Subcutaneous abdominal adipose tissue (tissue), 5 donors: ENCODE measurements around the gene CCDC40.
"Not testable (repeated sequence)": the region's sequence is repeated elsewhere in the genome, so short reads cannot be mapped to it uniquely, and the experiment has no call there.

Source experiments
- H3K27ac ChIP-seq: one replicate; pipeline ENCODE4 v1.7.0; 2013; ENCODE audit warnings: low read depth, mild to moderate bottlenecking, inconsistent platforms, low read length, moderate library complexity
- H3K27me3 ChIP-seq, 5 donors: one replicate each; pipeline ENCODE4 v1.7.0; 2013; ENCODE audit warnings: low read length in 5 of 5, inconsistent platforms in 1 of 5; ENCODE audit not compliant: control insufficient read depth in 5 of 5, insufficient read depth in 4 of 5
- H3K36me3 ChIP-seq, 5 donors: one replicate each; pipeline ENCODE4 v1.7.0; 2013; ENCODE audit warnings: low read length in 5 of 5; ENCODE audit not compliant: control insufficient read depth in 5 of 5, insufficient read depth in 5 of 5
- H3K4me1 ChIP-seq, 5 donors: one replicate each; pipeline ENCODE4 v1.7.0; 2013; ENCODE audit warnings: low read length in 5 of 5, mild to moderate bottlenecking in 3 of 5, moderate library complexity in 1 of 5; ENCODE audit not compliant: control insufficient read depth in 5 of 5, insufficient read depth in 5 of 5
- H3K4me3 ChIP-seq, 5 donors: one replicate each; pipeline ENCODE4 v1.7.0; 2013; ENCODE audit warnings: low read length in 5 of 5, low read depth in 1 of 5
- H3K9ac ChIP-seq, 5 donors: one replicate each; pipeline ENCODE4 v1.7.0; 2013; ENCODE audit warnings: low read length in 5 of 5, mild to moderate bottlenecking in 4 of 5, moderate library complexity in 3 of 5
- H3K9me3 ChIP-seq, 5 donors: one replicate each; pipeline ENCODE4 v1.7.0; 2013; ENCODE audit warnings: low read length in 5 of 5; ENCODE audit not compliant: control insufficient read depth in 5 of 5
- donor health status: healthy.
- donor health status: healthy.
- donor health status: healthy.
- donor health status: healthy.
- donor health status: healthy.

The CCDC40 gene

DNA sequence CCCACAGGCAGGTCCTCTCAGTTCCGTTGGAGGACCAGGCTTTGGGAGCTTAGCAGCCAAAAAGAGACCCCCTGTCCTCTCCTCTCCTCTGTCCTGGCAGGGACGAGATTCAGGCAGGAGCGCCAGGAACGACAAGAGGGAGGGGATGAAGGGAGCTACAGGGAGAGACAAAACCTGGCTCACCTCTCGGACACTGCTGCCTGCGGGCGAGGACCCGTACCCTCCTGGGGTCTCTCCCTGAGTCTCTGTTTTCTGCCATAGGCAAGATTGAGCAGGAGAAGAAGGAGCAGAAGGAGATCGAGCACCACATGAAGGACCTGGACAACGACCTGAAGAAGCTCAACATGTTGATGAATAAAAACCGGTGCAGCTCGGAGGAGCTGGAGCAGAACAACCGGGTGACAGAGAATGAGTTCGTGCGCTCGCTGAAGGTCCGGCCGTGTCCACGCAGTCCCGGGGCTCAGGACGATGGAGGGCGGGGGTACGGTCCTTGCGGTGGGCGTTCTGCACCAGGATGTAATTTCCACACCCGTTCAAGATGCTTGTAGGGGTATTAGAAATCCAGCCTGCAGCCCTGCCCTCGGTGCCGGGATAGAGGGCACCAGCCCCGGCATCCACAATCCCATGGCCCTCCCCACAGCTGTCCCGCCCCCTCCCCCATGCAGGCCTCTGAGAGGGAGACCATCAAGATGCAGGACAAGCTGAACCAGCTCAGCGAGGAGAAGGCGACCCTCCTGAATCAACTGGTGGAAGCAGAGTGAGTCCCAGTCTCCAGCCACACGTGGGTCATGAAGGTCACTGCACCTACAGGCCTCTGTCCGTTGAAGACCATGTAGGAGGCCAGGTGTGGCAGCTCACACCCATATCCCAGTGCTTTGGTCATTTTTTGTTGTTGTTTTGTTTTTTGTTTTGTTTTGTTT is 51.2 kb downstream of the CCDC40 start:
- Histone ChIP-seq H3K27me3 (no peaks in the 10 kb centered on the region), H3K27ac (no peak overlapping the region), H3K4me3 (no peak overlapping the region), H3K4me1 (peaks cover 0 to 14% (median 4%) of the 10 kb centered on the region in 5 donors), H3K9ac (no peak overlapping the region), H3K36me3 (peaks cover 0 to 4% (median 0%) of the 10 kb centered on the region in 5 donors), H3K9me3 (no peaks in the 10 kb centered on the region)

DNA sequence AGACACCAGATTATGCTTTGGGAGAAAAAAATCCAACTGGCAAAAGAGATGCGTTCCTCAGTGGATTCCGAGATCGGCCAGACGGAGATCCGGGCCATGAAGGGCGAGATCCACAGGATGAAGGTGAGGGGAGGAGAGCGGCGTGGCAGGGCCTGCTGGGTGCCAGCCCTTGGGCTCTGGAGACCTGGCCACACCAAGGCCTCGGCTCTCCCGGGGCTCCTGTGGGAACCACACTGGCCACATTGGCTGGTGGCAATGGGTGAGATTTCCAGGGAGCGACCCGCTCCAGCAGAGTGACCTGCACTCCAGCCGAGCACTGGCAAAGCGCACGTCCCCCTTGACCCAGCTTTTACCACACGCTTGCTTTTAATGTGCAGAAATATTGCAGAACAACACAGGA is 53.3 kb downstream of the CCDC40 start:
- peaks cover 0 to 13% (median 0%) of the 10 kb centered on the region in 5 donors for H3K4me1 ChIP-seq
- no peak overlapping the region for H3K4me3 ChIP-seq
- peaks cover 0 to 3% (median 0%) of the 10 kb centered on the region in 5 donors for H3K36me3 ChIP-seq
- H3K27ac ChIP-seq = no peak overlapping the region
- no peak overlapping the region for H3K9ac ChIP-seq
- H3K9me3 ChIP-seq = no peaks in the 10 kb centered on the region
- no peaks in the 10 kb centered on the region for H3K27me3 ChIP-seq

DNA sequence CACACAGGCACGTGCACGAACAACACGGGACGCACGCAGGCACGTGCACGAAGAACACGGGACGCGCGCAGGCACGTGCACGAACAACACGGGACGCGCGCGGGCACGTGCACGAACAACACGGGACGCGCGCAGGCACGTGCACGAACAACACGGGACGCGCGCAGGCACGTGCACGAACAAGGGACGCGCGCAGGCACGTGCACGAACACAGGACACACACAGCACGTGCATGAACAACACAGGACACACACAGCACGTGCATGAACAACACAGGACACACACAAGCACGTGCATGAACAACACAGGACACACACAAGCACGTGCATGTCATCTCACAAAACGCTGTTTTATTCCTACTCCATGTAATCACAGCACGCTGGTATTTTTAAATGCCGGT is 53.7 kb downstream of the CCDC40 start:
- H3K9ac ChIP-seq, H3K4me3 ChIP-seq, H3K36me3 ChIP-seq: not testable (repeated sequence)

DNA sequence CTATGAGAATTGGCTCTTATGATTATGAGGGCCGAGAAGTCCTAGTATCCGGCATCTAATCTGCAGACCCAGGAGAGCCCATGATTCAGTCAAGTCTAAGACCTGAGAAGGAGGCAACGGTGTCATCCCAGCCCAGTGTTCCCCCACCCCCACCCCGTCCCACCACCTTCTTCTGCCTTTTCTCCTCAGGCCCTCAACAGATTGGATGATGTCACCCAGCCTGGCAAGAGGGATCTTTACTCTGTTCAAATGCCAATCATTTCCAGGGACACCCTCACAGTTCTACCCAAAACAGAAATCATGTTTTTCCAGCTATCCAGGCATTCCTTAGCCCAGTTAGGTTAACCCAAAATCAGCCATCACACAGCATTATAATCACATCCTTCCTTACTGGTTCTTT is 54.9 kb downstream of the CCDC40 start:
- H3K4me3 ChIP-seq = no peak overlapping the region
- H3K9ac ChIP-seq = peak overlapping the region in 1 of 5 donors; percentile 51
- H3K9me3 ChIP-seq = no peaks in the 10 kb centered on the region
- no peak overlapping the region for H3K27ac ChIP-seq
- no peaks in the 10 kb centered on the region for H3K27me3 ChIP-seq
- H3K36me3 ChIP-seq = peaks cover 0 to 2% (median 0%) of the 10 kb centered on the region in 5 donors
- peaks cover 0 to 13% (median 0%) of the 10 kb centered on the region in 5 donors for H3K4me1 ChIP-seq

More for the DNA sequence above, 53.7 kb downstream of the CCDC40 start:
- H3K27ac ChIP-seq, H3K9me3 ChIP-seq, H3K27me3 ChIP-seq: not testable (repeated sequence)
- H3K4me1 ChIP-seq = peaks cover 0 to 13% (median 0%) of the 10 kb centered on the region in 5 donors

DNA sequence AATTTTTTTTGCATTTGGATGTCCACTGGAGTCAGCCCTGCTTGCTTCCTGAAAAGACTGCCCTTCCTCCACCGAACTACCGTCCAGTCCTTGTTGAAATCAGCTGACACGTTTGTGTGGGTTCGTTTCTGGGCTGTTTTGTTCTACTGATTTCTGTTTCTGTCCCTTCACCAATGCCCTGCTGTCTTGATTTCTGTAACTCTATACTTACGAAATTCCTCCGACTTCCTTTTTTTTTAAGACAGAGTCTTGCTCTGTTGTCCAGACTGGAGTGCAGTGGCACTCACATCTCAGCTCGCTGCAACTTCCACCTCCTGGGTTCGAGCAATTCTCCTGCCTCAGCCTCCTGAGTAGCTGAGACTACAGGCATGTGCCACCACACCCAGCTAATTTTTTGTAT is 56.5 kb downstream of the CCDC40 start:
- Histone ChIP-seq H3K9ac (no peak overlapping the region), H3K27me3 (no peaks in the 10 kb centered on the region), H3K36me3 (peaks cover 0 to 2% (median 0%) of the 10 kb centered on the region in 5 donors), H3K4me3 (peak overlapping the region in 1 of 5 donors; percentile 15), H3K27ac (no peak overlapping the region), H3K4me1 (peaks cover 0 to 13% (median 0%) of the 10 kb centered on the region in 5 donors), H3K9me3 (no peaks in the 10 kb centered on the region)

DNA sequence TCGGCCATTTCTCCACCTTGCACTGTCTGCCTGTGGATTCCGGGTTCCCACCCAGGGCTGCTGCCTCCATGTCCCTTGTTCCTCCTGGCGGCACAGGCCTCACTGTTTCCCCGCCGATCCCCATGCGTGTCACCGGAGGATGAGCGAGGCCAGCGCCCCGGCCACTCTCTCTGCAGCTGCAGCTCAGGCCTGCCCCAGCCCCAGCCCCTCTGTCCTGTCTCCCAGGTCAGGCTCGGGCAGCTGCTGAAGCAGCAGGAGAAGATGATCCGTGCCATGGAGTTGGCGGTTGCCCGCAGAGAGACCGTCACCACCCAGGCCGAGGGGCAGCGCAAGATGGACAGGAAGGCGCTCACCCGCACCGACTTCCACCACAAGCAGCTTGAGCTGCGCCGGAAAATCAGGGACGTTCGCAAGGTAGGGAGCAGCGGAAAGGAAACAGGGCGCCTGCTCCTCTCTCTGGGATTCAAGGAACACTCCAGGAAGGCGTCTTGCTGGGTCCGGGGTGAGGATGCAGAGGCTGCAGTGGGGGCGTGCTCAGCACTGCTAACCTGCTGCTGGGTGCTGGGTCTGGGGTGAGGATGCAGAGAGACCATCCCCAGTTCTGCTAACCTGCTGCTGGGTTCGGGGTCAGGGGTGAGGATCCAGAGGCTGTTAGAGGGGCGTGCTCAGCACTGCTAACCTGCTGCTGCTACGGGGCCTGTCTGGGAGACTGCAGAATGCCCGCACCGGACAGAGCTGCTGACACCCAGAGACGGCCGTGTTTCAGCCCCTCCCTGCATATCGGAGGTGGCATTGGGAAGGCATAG is 58.8 kb downstream of the CCDC40 start:
- Histone ChIP-seq H3K4me1 (peaks cover 0 to 13% (median 2%) of the 10 kb centered on the region in 5 donors), H3K27me3 (no peaks in the 10 kb centered on the region), H3K9ac (no peak overlapping the region), H3K9me3 (no peaks in the 10 kb centered on the region), H3K36me3 (no peaks in the 10 kb centered on the region), H3K4me3 (no peak overlapping the region), H3K27ac (no peak overlapping the region)

DNA sequence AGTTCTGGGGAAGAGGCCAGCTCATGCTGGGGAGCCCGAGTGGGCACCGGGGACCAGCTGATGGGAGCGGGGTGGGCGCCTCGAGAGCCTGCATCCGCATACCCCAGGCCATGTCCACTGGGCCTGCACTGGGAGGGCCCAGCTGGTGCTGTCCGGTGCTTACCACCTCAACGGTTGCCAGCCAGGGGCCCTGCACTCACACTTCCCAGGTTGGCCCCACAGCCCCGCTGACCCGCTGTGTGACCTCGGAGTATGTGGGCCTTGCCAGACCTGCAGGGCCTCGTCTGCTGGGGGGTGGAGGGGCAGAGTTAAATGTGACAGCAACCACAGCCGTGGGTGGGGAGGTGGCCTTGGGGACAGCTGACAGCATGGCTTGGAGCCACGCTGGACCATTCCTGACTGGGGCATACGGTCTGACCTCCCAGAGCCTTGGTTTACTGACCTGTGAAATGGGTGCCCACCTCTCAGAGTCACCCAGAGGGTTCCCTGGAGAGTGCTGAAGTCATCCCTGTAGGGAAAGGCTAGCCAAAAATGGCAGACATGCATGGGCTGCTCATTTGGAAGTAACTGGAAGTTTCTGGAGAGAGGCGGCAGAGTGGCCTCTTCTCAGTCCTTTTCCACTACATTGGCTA is 59.5 kb downstream of the CCDC40 start:
- Histone ChIP-seq H3K4me3 (no peak overlapping the region), H3K27me3 (no peaks in the 10 kb centered on the region), H3K9ac (no peak overlapping the region), H3K9me3 (no peaks in the 10 kb centered on the region), H3K27ac (no peak overlapping the region), H3K4me1 (peaks cover 2 to 20% (median 7%) of the 10 kb centered on the region in 5 donors), H3K36me3 (no peaks in the 10 kb centered on the region)

DNA sequence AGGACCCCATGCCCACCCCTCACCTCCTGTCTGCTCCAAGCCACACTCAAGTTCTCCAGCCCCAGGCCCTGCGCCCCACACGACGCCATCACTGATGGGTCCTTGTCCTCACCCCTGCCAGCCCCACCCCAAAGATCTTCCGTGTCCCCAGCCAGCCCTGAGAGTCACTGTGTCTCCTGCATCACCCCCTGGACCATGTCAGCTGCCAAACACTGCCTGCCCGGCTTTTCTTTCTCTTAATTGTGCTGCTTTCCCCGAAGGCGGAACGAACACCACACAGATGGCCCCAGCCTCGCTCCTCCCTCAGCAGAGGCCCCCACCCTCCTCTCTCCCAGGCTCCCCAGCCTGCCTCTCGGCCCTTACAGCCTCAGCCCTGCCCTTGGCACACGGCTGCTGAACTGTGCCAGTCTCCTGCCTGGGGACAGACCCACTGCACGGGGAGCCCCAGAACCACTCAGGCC is 60.1 kb downstream of the CCDC40 start:
- Histone ChIP-seq H3K27ac (no peak overlapping the region), H3K9ac (no peak overlapping the region), H3K4me3 (no peak overlapping the region), H3K36me3 (no peaks in the 10 kb centered on the region), H3K27me3 (no peaks in the 10 kb centered on the region), H3K9me3 (no peaks in the 10 kb centered on the region), H3K4me1 (peaks cover 2 to 21% (median 8%) of the 10 kb centered on the region in 5 donors)

DNA sequence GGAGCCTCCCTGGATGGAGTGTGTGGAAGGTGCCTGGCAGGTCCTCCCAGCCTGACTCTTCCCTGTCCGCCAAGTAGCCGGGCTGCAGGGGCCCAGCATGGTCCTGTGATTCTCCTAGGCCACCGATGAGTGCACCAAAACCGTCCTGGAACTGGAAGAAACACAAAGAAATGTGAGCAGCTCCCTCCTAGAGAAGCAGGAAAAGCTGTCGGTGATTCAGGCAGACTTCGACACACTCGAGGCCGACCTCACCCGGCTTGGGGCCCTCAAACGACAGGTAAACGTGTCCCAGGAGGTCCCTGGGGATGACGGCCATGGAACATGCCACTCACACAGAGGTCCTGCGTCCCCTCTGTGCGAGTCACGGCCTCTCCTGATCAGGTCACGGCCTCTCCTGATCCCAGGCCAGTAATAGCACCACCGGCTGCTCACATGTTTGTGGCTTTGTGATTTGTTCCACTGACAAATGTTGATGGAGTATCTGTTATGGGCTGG is 60.7 kb downstream of the CCDC40 start:
- H3K4me3 ChIP-seq = no peak overlapping the region
- no peaks in the 10 kb centered on the region for H3K36me3 ChIP-seq
- H3K27ac ChIP-seq = no peak overlapping the region
- H3K27me3 ChIP-seq = no peaks in the 10 kb centered on the region
- no peak overlapping the region for H3K9ac ChIP-seq
- peaks cover 3 to 21% (median 14%) of the 10 kb centered on the region in 5 donors for H3K4me1 ChIP-seq
- no peaks in the 10 kb centered on the region for H3K9me3 ChIP-seq
